Right atrium auricular region (tissue), 2 donors: ENCODE data around the gene STK32B. TPM values are rescaled to one million over a fixed set of nuclear protein-coding genes. Genes with fewer than 3 reads are reported as not detected.

Experiments used
- DNase-seq: peaks from one replicate; pipeline ENCODE4 v3.0.0-alpha.2; 2019; ENCODE audit warnings: low spot score
- H3K27ac ChIP-seq, 2 donors: fragments of 200-600 bp; sonication (generic); 1 replicate in 1 of 2; 2 replicates in 1 of 2; pipeline ENCODE4 v1.5.1; 2016 to 2019
- H3K27me3 ChIP-seq, 2 donors: fragments of 200-600 bp; sonication (generic); one replicate each; pipeline versions ENCODE4 v1.5.1 to v1.6.0; 2017 to 2019
- H3K36me3 ChIP-seq: fragments of 200-600 bp; sonication (generic); one replicate; pipeline ENCODE4 v1.5.1; 2016
- H3K4me1 ChIP-seq, 2 donors: fragments of 200-600 bp; sonication (generic); one replicate each; pipeline versions ENCODE4 v1.5.1 to v1.6.0; 2017 to 2019
- H3K4me3 ChIP-seq, 2 donors: fragments of 200-600 bp; sonication (generic); 1 replicate in 1 of 2; 2 replicates in 1 of 2; pipeline ENCODE4 v1.5.1; 2017 to 2019; ENCODE audit warnings: mild to moderate bottlenecking in 1 of 2, moderate library complexity in 1 of 2
- H3K9me3 ChIP-seq, 2 donors: fragments of 200-600 bp; sonication (generic); one replicate each; pipeline ENCODE4 v1.5.1; 2019
- total RNA-seq, 2 donors: library from RNA; depleted of rRNA; stranded (reverse); fragments of >200 nt; gene quantifications; one replicate each; pipeline ENCODE4 v1.1.0, GENCODE V29; 2016
- TF ChIP-seq, protein P1 (sequence below), 2 donors: fragments of 200-600 bp; sonication (generic); IDR thresholded peaks; one replicate each; pipeline ENCODE4 v1.5.1; 2019; ENCODE audit warnings: antibody characterized with exemption in 2 of 2

The STK32B gene
- total RNA-seq, 2 donors from 2014 or later: 0.31 to 0.59 TPM

DNA sequence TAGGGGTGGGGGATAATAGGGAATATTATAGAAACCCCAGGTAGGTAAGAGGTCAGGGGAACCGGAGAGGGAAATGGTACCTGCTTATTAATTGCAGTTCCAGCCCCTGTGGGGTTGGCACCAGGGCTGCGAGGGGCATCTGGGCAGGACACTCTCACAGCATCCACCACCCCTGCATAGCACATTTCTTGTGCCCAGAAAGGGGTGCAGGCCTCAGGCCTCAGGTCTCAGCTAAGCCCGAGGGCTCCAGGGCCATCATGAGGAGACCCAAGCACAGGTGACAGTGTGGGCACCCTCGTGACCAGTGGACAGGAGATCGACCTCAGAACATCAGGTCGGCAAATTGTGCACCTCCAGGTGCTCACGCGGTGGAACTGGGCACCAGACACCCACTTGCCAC, 492.4 kb downstream of the STK32B start:
- TF ChIP-seq, protein P1, sequence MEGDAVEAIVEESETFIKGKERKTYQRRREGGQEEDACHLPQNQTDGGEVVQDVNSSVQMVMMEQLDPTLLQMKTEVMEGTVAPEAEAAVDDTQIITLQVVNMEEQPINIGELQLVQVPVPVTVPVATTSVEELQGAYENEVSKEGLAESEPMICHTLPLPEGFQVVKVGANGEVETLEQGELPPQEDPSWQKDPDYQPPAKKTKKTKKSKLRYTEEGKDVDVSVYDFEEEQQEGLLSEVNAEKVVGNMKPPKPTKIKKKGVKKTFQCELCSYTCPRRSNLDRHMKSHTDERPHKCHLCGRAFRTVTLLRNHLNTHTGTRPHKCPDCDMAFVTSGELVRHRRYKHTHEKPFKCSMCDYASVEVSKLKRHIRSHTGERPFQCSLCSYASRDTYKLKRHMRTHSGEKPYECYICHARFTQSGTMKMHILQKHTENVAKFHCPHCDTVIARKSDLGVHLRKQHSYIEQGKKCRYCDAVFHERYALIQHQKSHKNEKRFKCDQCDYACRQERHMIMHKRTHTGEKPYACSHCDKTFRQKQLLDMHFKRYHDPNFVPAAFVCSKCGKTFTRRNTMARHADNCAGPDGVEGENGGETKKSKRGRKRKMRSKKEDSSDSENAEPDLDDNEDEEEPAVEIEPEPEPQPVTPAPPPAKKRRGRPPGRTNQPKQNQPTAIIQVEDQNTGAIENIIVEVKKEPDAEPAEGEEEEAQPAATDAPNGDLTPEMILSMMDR (IDR thresholded peaks at IDR 0.05): no peak
- Histone ChIP-seq H3K9me3 (no peaks in the 10 kb centered on the region), H3K27me3 (no peaks in the 10 kb centered on the region), H3K4me1 (no peaks in the 10 kb centered on the region), H3K27ac (no peak overlapping the region), H3K4me3 (no peak overlapping the region), H3K36me3 (no peaks in the 10 kb centered on the region)
- DNase-seq: no peak

DNA sequence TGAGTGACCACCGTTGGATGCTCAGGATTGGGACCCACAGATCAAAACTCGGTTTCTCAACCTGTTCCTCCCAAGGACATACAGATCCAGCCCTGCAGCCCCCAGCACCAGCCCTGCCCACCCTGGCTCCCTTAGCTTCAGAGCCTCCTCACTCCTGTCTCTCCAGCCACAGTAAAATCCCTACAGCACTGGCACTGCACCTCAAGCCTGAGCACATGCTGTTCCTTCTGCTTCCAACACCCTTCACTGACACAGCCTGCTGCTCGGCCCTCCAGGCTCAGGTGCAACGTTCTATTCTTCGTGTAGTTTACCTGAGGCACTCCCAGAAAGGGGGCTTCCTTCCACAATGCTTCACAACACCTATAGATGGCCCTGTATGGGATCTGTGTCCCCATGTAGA, 493.5 kb downstream of the STK32B start:
- Histone ChIP-seq H3K9me3 (no peaks in the 10 kb centered on the region), H3K36me3 (no peaks in the 10 kb centered on the region), H3K4me1 (no peaks in the 10 kb centered on the region), H3K27ac (no peak overlapping the region), H3K4me3 (no peak overlapping the region), H3K27me3 (no peaks in the 10 kb centered on the region)
- no peak for DNase-seq
- TF ChIP-seq, protein P1 (IDR thresholded peaks at IDR 0.05): no peak

DNA sequence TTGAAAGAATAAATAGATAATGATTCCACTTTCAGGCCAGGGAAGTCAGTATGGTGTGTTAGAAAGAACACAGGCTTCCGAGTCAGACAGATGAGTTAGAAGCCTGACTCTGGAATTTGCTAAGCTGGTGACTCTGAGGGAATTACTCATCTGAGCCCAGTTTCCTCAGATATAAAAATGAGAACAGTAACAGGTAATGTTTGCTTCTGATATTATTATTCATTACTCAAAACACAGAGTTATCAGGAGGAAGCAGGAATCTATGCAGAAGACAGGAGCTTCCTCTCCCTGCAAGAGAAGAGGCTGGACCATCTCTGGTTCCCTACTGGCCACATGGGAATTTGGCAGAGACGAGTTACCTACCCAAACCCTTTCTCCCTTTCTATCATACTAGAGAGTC, 494.0 kb downstream of the STK32B start:
- Histone ChIP-seq H3K27me3 (no peaks in the 10 kb centered on the region), H3K9me3 (peaks cover 0 to 5% of the 10 kb centered on the region in 2 donors), H3K27ac (no peak overlapping the region), H3K4me3 (no peak overlapping the region), H3K36me3 (no peaks in the 10 kb centered on the region), H3K4me1 (no peaks in the 10 kb centered on the region)
- TF ChIP-seq, protein P1 (IDR thresholded peaks at IDR 0.05): no peak
- DNase-seq: no peak

DNA sequence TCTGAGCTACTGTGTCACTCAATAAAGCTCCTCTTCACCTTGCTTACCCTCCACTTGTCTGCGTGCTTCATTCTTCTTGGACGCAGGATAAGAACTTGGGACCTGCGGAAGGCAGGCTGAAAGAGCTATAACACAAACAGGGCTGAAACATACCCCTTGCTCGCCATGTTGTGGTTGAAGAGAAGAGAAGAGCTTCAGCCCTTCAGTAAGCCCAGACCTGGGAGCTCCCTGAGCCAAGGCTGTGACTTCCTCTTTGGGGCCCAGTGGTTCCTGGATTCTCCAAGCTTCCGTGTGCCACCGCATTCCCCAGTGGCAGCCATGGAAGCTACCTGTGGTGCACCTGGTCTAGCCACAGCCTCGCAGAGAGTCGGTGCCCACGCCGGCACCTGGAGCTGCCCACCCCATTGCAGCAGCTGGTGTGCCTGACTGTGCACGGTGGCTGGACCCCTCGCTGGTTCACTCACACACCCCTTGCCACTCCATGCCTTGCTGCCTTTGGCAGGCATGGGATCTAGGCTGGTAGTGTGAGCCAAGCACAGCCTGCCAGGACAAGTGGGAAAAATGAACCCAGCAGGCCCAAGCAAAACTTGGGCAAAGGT, 496.5 kb downstream of the STK32B start:
- DNase-seq: no peak
- Histone ChIP-seq H3K9me3 (peaks cover 0 to 9% of the 10 kb centered on the region in 2 donors), H3K27ac (no peak overlapping the region), H3K4me3 (no peak overlapping the region), H3K4me1 (no peaks in the 10 kb centered on the region), H3K27me3 (no peaks in the 10 kb centered on the region), H3K36me3 (no peaks in the 10 kb centered on the region)
- TF ChIP-seq, protein P1 (IDR thresholded peaks at IDR 0.05): no peak

Other genes starting within 250 kb of the STK32B start
- gene MSX1, start 191.8 kb upstream of the STK32B start, total RNA-seq: 1 to 10 TPM; 1.4 to 2.9 TPM
- not detected for gene CYTL1, start 32.0 kb upstream of the STK32B start, total RNA-seq